CD1c-positive myeloid dendritic cell (primary cell): ENCODE results near the gene NUAK2.
"Not testable (repeated sequence)": the region's sequence is repeated elsewhere in the genome, so short reads cannot be mapped to it uniquely, and the experiment has no call there.

Experiments
- DNase-seq: peaks from one replicate; pipeline ENCODE4 v3.0.0-alpha.2; 2016; ENCODE audit errors: extremely low spot score

Gene NUAK2

GRCh38 chr1:205321162-205321958 is at the start of gene NUAK2:
TSS of gene NUAK2 (minus strand) at chr1:205321745. CDS start at chr1:205321628, 117 bp downstream.
- DNase-seq = peak; percentile 89

GRCh38 chr1:205370780-205371179 is 49.2 kb upstream of the NUAK2 start:
- no peak for DNase-seq

GRCh38 chr1:205369701-205370123 is 48.2 kb upstream of the NUAK2 start:
- DNase-seq = no peak

GRCh38 chr1:205368478-205368877 is 46.9 kb upstream of the NUAK2 start:
- DNase-seq = no peak

GRCh38 chr1:205365945-205366463 is 44.5 kb upstream of the NUAK2 start:
- DNase-seq = no peak

- not testable (repeated sequence) for DNase-seq
Observed at GRCh38 chr1:205365086-205365485, 43.5 kb upstream of the NUAK2 start.

GRCh38 chr1:205360891-205361290 is 39.3 kb upstream of the NUAK2 start:
- no peak for DNase-seq

- no peak for DNase-seq
Observed at GRCh38 chr1:205359771-205360565, 38.4 kb upstream of the NUAK2 start.

- no peak for DNase-seq
Observed at GRCh38 chr1:205358579-205358978, 37.0 kb upstream of the NUAK2 start.

GRCh38 chr1:205357567-205357966 is 36.0 kb upstream of the NUAK2 start:
- no peak for DNase-seq

- no peak for DNase-seq
Observed at GRCh38 chr1:205356440-205357139, 35.0 kb upstream of the NUAK2 start, which contains the start of gene KLHDC8A. TSS of gene KLHDC8A (minus strand) at chr1:205356922. CDS start at chr1:205343604, 13,318 bp downstream.

- no peak for DNase-seq
Observed at GRCh38 chr1:205355075-205355453, 33.5 kb upstream of the NUAK2 start.

GRCh38 chr1:205354259-205355074 is 32.9 kb upstream of the NUAK2 start:
- peak; percentile 71 for DNase-seq

- DNase-seq = no peak
Observed at GRCh38 chr1:205353612-205354011, 32.1 kb upstream of the NUAK2 start.

- DNase-seq = no peak
Observed at GRCh38 chr1:205353191-205353590, 31.6 kb upstream of the NUAK2 start.

GRCh38 chr1:205351984-205352713 is 30.6 kb upstream of the NUAK2 start:
- no peak for DNase-seq

- DNase-seq = no peak
Observed at GRCh38 chr1:205350691-205351141, 29.2 kb upstream of the NUAK2 start.

GRCh38 chr1:205350124-205350523 is 28.6 kb upstream of the NUAK2 start:
- DNase-seq = no peak

- no peak for DNase-seq
Observed at GRCh38 chr1:205348554-205349487, 27.3 kb upstream of the NUAK2 start.
